HG02852 (cell line): ENCODE data around the gene TARS1.

Experiments used
- ATAC-seq: cut with Tn5 transposase; IDR thresholded peaks from one replicate; pipeline ENCODE4 v1.9.1; 2021; ENCODE audit warnings: mild to moderate bottlenecking, moderate library complexity; ENCODE audit not compliant: unreplicated experiment

TARS1 gene

GRCh38 chr5:33440482-33441240 is at the start of gene TARS1:
Gene TARS1 (plus strand): TSS chr5:33440965. CDS start chr5:33441087, 122 bp downstream.
- ATAC-seq, result peak; percentile 93

- no peak for ATAC-seq
These were observed 42.3 kb upstream of the TARS1 start for GRCh38 chr5:33398501-33398900.

DNA sequence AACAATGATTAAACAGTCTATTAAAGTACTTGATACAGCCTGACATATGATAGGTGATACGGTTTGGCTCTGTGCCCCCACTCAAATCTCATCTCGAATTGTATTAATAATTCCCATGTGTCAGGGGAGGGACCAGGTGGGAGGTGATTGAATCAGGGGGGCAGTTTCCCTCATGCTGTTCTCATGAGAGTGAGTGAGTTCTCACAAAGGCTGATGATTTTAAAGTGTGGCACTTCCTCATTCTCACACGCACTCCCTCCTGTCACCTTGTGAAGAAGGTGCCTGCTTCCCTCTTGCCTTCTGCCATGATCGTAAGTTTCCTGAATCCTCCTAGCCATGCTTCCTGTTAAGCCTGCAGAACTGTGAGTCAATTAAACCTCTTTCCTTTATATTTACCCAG is 40.1 kb upstream of the TARS1 start:
- ATAC-seq, result peak; percentile 65

DNA sequence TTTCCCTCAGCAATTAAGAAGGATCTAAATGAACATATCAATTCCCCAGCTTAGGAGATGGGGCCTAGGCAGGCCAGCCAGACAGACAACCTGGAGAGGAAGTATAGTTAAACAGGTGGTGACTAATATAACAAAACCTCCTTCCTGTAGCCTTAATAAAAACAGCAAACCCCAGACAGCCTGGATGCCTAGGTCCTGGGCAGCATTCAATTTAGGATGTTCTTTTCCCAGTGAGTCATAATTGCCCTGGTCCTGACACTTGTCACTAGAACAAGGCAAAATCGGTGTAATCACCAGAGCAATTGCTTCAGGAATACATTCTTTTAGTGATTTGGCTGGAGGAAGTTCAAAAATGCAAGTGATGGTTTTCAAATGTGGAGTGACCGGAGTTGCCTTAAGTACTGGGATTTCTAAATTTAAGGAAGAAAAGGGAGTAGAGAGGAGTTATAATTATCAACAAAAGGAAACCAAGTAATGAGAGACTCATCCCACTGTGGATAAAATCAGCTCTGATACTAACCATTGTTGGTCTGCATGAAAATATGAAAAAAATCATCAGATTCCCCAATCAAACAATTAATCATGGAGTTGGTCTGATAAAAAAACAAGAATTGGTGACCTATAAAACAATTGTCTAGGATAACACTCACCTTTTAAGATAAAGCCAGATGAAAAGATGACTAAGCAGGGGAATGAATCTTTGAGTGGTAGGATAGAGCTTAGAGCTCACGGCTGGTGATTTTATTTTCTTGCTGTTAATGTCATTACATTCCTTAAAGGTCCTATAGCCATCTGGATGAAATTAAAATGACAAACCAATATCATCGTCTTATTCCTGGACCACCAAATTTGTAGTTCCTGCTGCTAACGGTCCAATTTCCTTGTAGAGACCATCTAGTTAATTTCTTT is 39.0 kb upstream of the TARS1 start:
- no peak for ATAC-seq

DNA sequence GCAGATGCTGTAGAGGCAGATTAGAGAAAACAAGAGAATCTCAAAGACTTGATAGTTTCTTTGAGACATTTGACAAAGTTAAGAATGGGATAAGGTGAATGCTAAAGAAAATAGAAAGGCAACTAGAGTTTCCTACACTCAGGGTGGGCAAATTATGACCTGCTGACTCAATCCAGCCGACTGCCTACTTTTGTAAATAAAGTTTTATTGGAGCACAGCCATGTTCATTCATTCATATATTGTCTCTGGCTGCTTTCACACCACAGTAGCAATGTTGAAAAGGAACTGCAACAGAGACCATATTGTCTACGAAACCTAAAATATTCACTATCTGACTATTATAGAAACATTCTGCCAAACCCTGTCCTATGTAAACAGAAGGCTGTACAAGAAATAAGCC is 37.6 kb upstream of the TARS1 start:
- no peak for ATAC-seq

- no peak for ATAC-seq
These were observed 31.9 kb upstream of the TARS1 start for GRCh38 chr5:33408816-33409215.

GRCh38 chr5:33409435-33410170 is 31.2 kb upstream of the TARS1 start:
- ATAC-seq, result no peak

- no peak for ATAC-seq
These were observed 30.5 kb upstream of the TARS1 start for GRCh38 chr5:33410221-33410620.

DNA sequence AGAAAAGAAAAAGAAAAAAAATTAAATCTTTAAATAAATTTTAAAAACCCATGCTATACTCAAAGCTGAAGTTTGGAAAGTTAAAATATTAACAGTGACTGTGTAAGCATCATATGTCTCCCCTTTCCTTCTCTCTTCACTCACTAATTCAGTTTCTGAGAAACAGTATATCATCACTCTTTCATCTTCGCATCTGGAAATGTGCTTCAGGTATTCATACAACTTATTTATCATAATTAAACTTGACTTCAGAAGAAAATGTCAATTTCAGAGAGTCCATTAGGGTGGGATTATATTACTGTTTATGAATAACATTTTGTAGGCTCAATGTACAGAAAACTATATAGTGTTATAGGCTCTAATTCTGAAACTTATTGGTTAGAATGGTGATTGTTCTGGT is 29.3 kb upstream of the TARS1 start:
- ATAC-seq, result no peak

DNA sequence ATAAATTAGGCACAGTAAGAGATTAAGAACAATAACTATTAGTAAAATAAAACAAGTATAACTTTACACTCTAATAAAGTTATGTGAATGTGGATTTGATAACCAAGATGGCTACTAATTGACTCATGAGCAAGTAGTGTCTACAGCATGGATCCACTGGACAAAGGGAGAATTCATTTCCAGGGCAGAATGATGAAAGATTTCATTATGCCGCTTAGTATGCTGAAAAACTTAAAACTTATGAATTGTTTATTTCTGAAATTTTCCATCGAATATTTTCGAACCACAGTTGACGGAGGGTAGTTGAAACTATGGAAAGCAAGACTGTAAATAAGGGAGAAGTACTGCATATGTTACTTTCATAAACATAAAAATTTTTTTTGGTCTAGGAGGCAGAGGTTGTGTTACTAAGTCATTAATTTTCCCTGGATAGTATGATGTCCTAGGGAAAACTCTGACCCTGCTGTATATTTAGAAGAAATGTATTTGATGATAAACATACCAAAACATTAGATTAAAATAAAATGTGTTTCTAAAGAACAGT is 24.9 kb upstream of the TARS1 start:
- no peak for ATAC-seq

- ATAC-seq, result no peak
These were observed 23.1 kb upstream of the TARS1 start for GRCh38 chr5:33417632-33418031.

- ATAC-seq, result no peak
These were observed 19.8 kb upstream of the TARS1 start for GRCh38 chr5:33420946-33421345.

- ATAC-seq, result no peak
These were observed 18.6 kb upstream of the TARS1 start for GRCh38 chr5:33422191-33422590.

DNA sequence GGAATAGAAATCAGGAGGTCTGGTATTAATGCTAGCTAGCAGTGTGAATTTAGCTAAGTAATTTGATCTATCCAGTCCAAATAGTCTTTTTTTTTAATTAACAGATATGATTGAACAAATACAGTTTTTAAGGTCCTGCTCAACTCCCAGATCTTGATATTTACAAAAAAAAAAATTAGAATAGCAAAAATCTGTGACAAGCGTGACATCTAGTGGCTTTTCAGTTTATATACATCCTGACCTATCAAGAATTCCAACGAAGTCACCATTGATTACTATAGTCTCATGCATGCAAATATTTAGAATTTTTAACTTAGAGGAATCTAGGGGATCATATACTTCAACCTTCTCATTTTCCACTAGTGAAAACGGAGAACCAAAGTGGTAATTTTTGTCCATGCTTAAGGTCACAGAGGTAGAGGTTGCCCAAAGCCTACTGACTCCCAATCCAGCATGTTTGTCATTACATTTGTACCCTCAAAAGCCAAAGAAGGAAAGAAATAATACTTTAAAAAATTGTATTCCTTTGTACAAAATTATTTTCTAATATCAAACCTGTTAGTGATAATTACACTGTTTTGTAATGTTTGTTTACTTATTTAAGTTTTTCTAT is 17.6 kb upstream of the TARS1 start:
- no peak for ATAC-seq

- ATAC-seq, result no peak
These were observed 15.5 kb upstream of the TARS1 start for GRCh38 chr5:33425314-33425713.

DNA sequence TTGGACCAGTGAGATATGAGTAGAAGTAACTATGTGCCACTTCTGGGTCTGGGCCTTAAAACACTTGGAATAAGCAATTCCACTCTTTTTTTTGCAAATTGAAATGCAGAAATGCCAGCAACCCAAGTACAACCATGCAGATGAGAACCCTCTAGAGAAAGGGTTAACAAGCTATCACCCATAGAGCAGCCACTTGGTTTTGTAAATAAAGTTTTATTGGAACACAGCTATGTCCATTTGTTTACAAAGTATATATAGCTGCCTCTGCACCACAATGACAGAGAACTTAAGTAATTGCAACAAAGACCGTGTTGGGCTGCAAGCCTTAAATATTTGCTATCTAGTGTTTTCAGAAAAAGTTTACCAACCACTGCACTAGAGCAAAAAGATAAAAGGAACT is 9.8 kb upstream of the TARS1 start:
- ATAC-seq, result no peak

- no peak for ATAC-seq
These were observed 8.1 kb upstream of the TARS1 start for GRCh38 chr5:33432656-33433055.

DNA sequence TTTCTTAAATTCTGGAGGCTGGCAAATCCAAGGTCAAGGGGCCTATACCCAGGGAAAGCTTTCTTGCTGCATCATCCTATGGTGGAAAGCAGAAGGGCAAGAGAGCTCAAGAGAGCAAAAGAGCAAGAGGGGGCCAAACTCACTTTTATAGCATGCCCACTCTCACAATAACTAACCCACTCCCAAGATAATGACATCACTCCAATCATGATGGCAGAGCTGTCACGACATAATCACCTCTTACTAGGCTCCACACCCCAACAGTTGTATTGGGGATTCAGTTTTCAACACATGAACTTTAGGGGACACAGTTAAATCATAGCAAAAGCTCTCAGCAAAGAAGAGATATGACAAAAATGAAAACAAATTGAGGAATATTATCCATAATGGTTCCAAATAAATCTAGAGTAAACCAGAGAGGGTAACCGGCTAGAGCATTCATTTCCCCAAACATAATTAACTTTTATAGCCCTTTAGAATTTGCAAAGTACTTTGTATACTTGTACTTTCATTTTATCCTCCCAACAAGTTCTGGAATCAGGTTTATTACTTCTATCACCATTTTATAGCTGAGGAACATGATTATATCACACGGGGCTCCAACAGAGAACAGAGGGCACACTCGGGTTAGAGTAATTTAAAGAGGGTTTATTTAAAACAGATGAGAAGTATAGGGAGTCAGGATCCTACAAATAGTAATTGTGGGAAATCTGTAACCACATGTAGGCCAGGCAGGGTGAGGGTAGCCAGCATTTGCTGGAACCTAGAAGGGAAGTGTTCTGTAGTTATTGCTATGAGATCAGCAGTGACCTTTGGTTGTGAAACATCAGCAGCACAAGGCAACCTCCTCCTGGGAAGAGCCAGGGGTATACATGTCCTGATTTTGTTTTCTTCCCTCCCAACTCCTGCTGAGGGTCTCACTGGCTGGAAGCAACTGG is 7.2 kb upstream of the TARS1 start:
- no peak for ATAC-seq

- peak; percentile 37 for ATAC-seq
These were observed 4.8 kb upstream of the TARS1 start for GRCh38 chr5:33435893-33436490.
